Stimulated activated CD8-positive, alpha-beta memory T cell treated with anti-CD3 and anti-CD28 coated beads, Interleukin-7, amount 100 ng/mL, for 1 hour (primary cell): Measurements from ENCODE around the gene IPMK.

ENCODE experiments used
- DNase-seq, 2 donors: peaks; one replicate each; pipeline ENCODE4 v3.0.0-alpha.2; 2020; ENCODE audit warnings: low read depth in 2 of 2

Gene IPMK

GRCh38 chr10:58153751-58154150 is 113.9 kb downstream of the IPMK start:
- DNase-seq = no peak

GRCh38 chr10:58152673-58153263 is 114.9 kb downstream of the IPMK start:
- DNase-seq = peak in 1 of 2 donors; percentile 0

GRCh38 chr10:58150290-58150689 is 117.4 kb downstream of the IPMK start:
- no peak for DNase-seq

- no peak for DNase-seq
Observed at GRCh38 chr10:58143944-58144343, 123.8 kb downstream of the IPMK start.
